Body of pancreas (tissue), 4 donors: Measurements from ENCODE around the gene XPO6.

Source experiments
- CTCF ChIP-seq, 7 experiments: fragments of 450-650 bp in 4 of 7; fragments of 200-600 bp in 3 of 7; sonication (generic) in 3 of 7; IDR thresholded peaks; one replicate each; pipeline ENCODE4 v1.5.1; 2016 to 2019; ENCODE audit warnings: antibody characterized with exemption in 7 of 7
- POLR2A ChIP-seq, 3 donors: fragments of 450-650 bp; IDR thresholded peaks; one replicate each; pipeline ENCODE4 v1.6.1; 2016; ENCODE audit warnings: antibody characterized with exemption in 3 of 3, mild to moderate bottlenecking in 2 of 3

DNA sequence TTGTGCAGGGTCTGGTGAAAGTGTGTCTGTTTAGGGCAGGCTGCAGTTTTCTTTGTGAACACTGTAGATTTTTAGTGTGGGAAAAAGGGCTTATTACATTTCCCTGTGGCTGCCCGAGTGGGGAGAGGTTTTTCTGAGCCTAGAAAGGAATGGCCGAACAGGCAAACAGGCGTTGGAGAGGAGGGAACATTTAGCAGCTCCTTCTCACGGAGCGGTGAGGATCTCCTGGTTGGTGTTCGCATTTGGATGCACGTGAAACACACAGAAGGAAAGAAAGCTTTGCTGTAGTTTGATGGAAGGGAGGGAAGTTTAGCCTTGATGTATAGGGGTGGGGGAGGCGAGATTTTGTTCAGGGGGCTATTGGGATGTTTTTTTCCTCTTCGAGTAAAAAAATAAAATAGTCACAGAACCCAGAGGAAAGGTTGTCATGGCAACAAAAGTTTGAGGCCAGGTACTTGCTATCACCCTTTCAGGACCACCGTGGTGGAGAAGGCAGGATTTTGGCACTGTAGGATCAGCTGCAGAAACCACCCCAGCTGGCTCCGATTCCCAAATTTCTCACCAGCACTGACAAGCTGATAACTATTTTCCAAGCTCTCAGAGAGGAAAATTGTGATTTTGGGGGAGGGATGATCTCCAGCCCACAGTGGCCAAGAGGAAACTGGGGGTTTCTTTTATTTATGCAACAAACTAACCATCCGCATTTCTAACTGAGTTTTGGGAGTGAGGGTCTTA is 151.8 kb downstream of the XPO6 start:
- no peak for TF ChIP-seq CTCF (IDR thresholded peaks at IDR 0.05)
- TF ChIP-seq POLR2A (IDR thresholded peaks at IDR 0.05): no peak
